NCI-H446 treated with DMSO at 0.1 percent for 48 hours (cell line): ENCODE data around the gene PPP1CB.
"Not testable (repeated sequence)": the region's sequence is repeated elsewhere in the genome, so short reads cannot be mapped to it uniquely, and the experiment has no call there.

Experiments used
- DNase-seq: peaks from one replicate; lab custom pipeline; 2025; lab: John Stamatoyannopoulos, UW

Gene PPP1CB

DNA sequence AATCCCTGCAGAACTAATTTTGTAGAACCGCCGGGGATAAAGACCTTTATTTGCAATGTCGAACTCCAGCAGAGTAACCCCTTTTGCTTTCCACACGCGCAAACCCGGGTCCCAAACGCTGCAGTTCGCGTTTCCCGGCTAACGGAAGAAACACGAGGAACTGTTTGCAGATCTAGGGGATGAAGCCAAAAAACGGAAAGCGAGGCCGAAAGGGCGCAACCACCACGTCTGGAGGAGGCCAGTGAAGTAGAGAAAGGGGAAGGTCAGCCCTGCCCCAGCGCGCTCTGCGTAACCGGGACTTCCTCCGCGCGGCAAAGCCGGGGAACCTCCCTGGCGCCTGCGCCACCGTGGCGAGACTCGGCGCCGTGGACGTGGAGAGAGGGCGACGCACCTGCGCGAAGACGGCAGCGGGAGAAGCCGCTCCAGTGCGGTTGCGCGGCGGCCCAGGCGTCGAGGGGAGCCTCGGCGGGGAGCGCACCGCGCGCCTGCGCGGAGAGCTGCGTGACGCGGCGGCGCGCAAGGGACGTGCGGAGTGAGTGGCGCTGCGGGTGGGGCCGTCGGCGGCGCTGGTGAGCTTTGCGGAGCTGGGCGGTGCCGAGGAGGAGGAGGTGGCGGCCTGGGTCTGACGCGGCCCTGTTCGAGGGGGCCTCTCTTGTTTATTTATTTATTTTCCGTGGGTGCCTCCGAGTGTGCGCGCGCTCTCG lies at the start of gene PPP1CB:
Gene PPP1CB (plus strand): TSS at position 579 of the 704 bp plus-strand sequence. CDS start 295 bp downstream, outside the sequence.
- peak; percentile 88 for DNase-seq

DNA sequence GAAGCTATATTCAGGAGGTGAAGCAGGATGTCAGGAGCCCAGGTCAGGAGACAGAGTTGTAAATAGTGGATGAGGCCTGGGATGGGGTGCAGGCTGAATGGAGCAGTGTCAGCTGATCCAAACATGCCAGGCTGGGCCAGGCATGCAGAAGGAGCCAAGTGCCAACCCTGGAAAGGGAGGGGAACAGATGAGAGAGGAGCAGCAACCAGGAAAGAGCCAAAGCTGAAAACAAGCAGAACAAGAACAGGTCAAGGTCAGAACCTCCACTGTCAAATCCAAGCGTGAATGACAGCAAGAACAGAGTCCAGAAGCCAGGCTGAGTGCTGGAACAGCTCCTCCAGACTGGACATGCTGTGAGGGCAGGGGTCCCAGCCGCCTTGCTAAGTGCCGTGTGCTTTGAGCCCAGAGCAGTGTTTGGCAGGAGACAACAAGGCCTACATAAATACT lies 49.2 kb upstream of the PPP1CB start:
- no peak for DNase-seq

DNA sequence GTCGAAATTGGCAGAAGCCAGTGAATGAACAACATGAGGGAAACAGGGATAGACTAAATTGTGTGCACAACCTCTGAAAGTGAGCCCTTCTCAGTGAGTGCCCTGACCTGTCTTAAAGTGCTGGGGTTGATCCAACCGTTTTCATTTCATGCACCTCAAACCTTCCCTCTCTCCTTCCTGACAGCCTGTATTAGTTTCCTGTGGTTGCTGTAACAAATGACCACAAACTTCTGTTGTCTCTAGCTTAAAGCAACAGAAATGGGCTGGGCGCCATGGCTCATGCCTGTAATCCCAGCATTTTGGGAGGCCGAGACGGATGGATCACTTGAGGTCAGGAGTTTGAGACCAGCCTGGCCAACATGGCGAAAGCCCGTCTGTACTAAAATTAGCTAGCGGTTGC lies 48.8 kb upstream of the PPP1CB start:
- no peak for DNase-seq

DNA sequence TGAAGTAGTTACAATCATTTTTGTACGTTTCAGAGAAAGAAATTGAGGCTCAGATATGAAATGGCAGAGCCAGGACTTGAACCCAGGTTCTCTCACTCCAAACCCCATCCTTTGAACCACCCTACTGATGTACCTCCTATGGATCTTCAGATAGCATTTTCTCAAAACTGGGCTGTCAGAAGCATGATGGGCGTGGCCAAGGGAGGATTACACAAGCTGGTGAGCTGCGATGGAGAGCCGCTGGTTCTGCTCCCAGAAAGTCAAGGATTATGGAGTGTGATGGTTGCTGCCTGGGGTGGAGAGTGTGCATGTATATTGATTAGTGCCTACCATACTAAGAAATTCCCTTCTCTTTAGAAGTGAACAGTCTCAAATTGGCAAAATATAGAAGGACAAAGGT lies 47.0 kb upstream of the PPP1CB start:
- DNase-seq: no peak

DNA sequence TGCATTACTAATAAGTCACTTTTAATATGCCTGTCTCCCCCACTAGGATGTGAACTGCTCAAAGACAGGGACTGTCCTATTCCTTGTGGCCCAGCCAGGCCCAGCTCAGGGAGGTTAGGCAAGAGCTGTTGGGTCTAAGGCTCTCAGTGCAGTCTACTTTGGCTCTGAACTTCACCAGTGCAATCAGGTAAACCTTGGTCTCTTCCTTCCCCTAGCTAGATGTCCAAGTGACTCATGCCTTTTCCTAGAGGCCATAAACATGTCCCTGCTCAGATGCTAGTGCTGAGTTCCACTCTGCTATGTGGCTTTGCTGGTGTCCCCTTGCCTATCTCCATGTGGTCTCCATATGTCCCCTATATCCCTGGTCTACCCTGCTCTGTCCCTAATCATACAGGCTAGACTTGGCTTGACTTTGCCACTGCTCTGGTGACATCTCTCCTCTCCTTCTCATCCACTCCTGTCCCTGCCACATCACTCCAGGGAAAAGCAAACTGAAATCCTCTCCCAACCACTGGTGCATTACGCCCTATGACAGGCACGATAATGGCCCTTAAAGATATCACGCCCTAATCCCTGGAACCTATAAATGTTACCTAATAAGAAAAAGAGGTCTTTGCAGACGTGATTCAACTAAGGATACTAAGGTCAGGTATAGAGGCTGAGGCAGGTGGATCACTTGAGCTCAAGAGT lies 45.7 kb upstream of the PPP1CB start:
- no peak for DNase-seq

DNA sequence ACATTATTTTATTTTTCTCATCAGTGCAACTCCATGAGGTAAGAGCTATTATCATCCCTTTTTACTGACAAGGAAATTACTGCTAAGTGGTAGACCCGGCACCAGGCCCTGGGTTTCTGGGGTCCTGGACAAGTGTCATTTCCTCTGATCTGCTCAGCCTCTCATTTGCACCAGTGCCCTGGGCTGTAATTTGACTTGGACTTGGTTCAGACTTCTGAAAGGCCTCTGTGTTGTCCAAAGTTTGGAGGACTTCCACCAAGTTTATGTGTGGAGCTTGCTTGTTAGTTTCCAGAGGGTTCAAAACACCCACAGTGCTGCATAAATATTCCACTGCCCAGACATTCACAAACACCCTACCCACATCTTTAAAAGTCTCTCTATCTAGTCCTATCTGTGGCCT lies 44.0 kb upstream of the PPP1CB start:
- no peak for DNase-seq

DNA sequence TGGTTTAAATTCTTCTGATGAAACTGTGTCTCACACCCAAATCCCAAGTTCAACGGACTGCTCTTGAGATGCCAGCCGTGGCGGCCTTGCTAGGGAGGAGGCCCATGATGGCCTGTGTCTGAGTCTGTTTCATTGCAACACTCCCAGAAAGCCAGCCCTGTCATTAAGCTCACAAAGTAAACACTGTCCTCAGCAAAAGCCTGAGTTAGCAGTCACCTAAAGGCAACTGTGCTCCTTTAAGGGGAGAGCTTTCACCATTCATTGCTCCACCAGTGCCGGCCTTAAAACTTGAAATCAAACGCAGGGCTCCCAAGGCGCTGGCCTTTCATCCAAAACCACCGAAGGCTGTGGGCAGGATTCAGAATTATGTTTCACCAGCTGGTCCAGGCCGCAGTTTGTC lies 42.5 kb upstream of the PPP1CB start:
- no peak for DNase-seq

DNA sequence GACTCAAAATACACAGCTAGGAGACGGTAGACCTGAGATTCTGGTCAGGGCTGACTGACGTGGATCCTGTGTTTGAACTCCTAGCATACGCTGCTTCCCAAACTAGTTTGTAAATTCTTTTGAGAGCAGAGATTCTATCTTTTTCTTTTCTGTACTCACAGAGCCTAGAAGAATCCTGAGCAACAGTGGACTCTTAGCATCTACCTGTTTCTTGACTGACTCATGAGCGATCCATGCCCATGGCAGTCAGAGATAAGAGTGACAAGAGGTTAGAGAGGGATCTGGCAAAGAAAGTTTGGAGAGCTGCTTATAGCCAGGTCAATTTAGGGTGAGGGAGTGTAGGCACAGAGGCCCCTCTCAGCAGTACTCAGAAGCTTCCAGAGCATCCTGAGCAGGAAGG lies 41.1 kb upstream of the PPP1CB start:
- no peak for DNase-seq

DNA sequence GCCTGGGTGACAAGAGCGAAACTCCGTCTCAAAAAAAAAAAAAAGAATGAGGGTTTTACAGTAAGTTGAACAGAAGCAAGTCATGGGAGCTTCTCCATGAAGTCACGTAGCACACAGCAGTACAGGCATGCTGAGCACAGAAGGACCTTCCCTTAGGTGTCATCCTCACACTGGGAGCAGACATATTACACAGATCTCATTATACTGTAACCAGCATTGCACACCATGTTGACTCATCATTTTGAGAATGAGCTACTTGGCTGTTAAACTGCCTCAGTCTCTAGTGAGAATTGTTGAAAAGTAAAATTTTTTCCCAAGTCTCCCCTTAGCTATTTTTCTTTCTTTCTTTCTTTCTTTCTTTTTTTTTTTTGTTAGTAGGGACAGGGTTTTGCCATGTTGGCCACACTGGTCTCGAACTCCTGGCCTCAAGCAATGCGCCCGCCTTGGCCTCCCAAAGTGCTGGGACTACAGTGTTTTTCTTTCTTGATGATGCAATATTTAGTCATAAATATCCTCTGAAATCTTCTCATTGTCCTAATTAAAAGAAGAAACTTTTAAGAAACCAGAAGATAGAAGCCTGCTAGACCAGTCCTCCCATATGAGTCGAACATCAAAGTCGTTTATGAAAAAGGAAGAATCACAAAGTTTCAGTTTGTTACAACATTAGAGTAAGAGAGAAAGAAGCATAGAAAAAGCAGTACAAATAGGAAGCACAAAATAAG lies 37.9 kb upstream of the PPP1CB start:
- DNase-seq: no peak

DNA sequence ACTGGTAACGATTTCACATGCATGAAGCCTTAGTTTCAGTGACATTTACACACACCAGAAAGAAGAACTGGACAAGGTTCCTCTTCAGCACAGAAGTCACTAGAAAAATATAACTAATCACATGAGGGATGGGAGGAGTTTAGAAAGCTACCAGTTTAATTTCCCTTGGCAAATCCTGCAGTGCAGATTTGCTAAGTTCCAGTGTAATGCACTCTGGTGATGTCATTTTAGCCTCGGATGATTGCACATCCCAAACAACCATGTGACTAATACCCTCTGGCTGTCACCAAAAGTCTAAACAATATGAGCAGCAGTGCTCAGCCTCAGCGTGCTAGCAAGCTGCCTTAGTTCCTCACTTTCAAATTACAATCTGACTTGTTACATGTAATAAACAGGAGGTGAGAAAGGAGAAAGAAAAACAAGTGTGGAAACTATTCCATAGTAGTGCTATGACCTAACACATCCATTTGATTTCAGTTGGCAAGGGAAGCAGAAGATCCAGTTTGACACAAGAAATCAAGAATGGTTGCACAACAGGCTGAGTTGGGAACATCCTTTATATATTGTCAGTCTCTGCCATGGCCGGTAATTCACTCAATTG lies 35.3 kb upstream of the PPP1CB start:
- DNase-seq: peak; percentile 86

DNA sequence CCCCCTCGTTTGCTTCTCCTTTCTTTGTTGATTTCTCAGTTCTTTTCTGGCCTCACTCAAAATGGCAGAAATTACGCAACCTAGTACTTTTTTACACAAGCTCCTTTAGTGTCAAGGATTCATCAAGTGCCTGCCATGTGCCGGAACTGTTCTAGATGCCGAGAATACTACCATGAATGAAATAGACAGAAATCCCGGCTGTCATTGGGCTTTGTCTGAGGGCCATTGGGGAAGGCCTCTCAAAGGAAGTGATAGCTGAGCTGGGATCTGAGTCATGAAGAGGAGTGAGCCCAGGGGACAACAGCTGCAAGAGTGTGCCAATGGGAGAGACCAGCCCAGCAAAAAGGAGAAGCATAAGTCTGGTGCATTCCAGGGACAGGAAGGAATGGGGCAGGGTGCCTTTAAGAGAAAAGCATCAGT lies 34.3 kb upstream of the PPP1CB start:
- no peak for DNase-seq

DNA sequence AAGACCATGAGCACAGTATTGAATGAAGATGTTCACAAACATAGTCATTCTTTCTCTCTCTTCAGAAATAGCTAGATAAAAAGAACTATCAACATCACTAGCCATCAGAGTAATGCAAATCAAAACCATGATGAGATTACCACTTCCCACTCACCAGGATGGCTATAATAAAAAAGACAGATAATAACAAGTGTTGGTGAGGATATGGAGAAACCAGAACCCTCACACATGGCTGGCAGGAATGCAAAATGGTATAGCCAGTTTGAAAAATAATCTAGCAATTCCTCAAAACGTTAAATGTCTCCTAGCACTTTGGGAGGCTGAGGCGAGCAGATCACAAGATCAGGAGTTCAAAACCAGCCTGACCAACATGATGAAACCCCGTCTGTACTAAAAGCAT lies 31.3 kb upstream of the PPP1CB start:
- DNase-seq: no peak

DNA sequence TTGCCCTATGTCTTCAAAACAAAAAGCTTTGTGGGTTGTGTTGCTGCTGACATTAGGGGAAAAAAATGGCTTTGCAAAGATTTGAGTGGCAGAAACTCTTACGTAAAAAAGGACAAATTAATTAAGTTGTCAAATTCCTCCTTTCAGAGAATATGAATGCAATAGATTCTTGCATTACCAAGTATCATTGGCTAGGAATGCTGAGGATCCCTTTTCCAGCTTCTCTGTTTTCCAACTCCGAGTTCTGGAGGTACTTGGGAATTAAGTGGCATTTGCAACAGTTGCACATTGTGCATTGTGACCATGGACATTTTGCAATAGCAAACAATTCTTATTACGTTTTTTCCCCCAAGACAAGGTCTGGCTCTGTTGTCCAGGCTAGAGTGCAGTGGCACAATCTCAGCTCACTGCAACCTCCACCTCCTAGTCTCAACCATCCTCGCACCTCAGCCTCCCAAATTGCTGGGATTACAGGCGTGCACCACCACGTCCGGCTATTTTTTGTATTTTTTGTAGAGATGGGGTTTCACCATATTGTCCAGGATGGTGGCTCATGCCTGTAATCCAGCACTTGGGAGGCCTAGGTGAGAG lies 29.9 kb upstream of the PPP1CB start:
- DNase-seq: no peak

DNA sequence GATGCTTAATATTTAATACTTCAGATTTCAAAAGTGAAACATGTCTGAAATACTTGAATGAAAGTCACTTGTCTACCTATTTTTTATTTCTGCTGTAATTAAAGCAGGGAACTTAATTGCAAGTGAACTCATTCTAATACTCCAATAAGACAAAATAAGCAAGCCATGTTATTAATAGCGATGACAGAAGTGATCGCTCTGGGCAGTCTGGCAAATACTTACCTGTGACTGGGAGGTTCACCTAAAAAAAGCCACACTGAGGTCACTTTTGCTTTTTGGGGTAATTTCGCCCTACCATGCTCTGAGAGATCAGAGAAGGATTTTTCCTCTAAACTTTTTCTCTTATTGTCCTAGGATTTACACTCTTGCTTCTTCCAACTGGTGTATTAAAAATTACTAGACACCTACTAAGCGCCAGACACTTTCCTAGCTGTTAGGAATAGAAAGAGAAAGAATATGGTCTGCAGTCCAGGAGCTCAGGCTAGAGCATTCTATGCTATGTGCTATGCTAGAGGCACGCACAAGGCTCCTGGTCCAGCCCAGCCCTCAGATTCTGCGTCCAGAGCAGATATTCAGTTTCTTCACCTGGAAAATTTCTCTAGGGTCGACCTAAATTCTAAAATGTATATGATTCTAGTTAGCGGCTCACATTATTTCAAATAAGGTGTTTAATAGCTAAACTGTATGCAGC lies 26.5 kb upstream of the PPP1CB start:
- DNase-seq: no peak

DNA sequence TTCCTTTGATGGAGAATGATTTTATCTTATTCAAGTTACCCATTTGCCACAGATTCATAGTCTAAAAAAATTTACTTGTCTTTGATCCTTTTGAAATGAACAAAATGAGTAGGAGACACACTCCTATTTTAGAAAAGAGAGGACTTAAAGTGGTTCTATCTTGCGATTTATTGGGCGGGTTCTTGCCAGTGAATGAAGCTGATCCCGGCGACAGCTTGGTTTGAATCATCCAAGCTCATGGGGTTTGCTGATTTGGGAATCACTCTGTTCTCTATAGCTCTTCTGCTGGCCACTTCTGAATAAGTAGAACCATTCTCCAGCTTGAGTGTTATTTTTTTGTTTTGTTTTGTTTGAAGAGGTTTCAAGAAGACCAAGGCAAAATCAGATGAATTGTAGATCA lies 25.5 kb upstream of the PPP1CB start:
- no peak for DNase-seq

DNA sequence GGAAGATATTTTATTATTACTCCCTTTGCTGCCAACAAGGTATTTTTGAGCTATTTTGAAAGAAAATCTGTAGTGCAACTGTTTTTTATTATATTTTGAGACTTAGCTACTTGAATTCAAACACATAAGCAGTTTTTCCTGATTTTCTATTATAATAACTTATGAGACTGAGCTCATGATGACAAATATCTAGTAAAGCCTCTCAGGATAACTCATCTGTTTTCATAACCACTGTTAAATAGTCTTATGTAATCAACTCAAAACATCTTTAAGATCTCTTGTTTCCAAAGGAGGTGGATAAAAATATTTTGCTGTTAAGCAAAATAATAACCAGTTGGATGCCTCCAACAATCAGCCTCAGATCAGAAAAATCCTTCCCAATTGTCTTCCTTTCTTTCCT lies 21.9 kb upstream of the PPP1CB start:
- no peak for DNase-seq

DNA sequence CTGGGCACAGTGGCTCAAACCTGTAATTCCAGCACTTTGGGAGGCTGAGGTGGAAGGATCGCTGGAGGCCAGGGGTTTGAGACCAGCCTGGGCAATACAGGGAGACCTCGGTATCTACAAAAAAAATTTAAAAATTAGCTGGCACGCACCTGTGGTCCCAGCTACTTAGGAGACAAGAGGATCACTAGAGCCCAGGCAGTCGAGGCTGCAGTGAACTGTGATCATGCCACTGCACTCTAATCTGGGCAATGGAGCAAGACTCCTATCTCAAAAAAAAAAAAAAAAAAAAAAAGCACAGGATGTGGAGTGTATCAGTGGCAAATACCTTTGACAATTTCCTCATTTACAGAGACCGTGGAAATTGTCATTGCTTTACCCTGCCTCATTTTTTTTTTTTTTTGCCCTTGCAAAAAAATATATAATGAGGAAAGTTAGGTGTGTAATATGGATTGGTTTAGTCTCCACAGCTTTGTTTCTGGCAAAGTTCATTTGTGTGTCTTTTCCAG lies 20.9 kb upstream of the PPP1CB start:
- no peak for DNase-seq

DNA sequence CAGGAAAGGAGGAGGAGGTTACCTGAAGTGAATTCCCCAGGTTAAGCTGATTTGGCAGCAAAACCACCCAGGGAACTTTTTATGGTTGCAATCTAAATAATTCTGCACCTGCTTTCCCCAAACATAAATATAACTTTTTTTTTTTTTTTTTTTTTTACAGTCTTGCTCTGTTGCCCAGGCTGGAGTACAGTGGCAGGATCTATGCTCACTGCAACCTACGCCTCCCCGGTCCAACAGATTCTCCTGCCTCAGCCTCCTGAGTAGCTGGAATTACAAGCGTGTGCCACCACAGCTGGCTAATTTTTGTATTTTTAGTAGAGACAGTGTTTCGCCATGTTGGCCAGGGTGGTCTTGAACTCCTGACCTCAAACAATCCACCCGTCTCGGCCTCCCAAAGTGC lies 16.1 kb upstream of the PPP1CB start:
- no peak for DNase-seq

DNA sequence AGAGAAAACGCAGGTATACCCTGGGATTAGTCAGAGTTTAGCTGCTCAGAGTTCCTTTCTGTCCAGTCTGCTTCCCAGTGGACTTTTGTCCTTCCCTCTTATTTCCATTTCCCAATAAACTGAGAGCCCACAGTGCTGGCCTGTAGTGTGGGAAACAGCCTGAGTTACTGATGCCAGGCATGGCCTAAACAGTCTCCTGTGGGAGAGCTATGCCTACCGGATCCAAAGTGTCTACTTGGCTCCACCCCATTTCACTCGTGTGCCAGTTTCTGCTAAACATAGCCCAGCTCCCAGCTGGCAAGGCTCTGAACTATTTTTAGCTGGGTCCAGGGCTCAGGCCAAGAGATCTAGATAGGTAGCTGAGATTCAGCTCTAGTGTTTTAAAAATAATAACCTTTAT lies 15.6 kb upstream of the PPP1CB start:
- DNase-seq: peak; percentile 71

DNA sequence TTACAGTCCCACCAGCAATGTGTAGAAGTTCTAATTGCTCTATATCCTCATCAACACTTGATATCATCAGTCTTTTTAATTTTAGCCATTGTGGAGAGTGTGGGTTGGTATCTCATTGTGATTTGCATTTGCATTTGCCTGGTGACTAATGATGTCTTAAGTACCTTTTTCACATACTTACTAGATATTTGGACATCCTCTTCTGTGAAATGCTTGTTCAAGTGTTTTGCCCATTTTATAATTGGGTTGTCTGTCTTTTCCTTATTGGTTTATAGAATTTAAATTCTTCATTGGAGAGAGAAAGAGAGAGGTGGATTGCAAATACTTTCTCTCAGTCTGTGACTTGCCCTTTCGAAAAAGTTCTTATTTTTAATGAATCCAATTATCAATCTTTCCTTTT lies 14.0 kb upstream of the PPP1CB start:
- no peak for DNase-seq

DNA sequence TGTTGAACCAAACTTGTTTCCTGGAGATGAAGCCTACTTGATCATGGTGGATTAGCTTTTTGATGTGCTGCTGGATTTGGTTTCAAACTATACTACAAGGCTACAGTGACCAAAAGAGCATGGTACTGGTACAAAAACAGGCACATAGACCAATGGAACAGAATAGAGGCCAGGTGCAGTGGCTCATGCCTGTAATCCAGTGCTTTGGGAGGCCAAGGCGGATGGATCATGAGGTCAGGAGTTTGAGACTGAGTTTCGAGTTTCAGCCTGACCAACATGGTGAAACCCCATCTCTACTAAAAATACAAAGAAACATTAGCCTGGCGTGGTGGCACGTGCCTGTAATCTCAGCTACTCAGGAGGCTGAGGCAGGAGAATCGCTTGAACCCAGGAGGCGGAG lies 9.0 kb upstream of the PPP1CB start:
- DNase-seq: not testable (repeated sequence)
